GM23338 (cell line): ENCODE measurements around the gene OTUB2. TPM values are rescaled to one million over a fixed set of nuclear protein-coding genes. Genes with fewer than 3 reads are reported as not detected.

Experiments used
- ATAC-seq: fragments of 200-7000 bp; cut with Tn5 transposase; 3 replicates; pipeline ENCODE4 v1.9.1; 2020
- DNase-seq: peaks from one replicate; pipeline ENCODE4 v3.0.0-alpha.2; 2015; ENCODE audit warnings: low spot score
- H2AFZ ChIP-seq: fragments of 200-600 bp; sonication (generic); 2 replicates; pipeline ENCODE4 v1.8.0; 2016; ENCODE audit warnings: antibody characterized with exemption, mild to moderate bottlenecking, moderate library complexity
- H3F3A ChIP-seq: fragments of 200-600 bp; sonication (generic); replicated peaks from 2 replicates; pipeline ENCODE4 v1.8.0; 2017; ENCODE audit warnings: antibody characterized with exemption, mixed run types, low read depth
- H3K27ac ChIP-seq: fragments of 200-600 bp; sonication (generic); 2 replicates; pipeline ENCODE4 v1.6.1; 2016; ENCODE audit warnings: low read depth
- H3K27me3 ChIP-seq: fragments of 200-600 bp; sonication (generic); 2 replicates; pipeline ENCODE4 v1.8.0; 2016; ENCODE audit warnings: mild to moderate bottlenecking, mixed run types, moderate library complexity; ENCODE audit not compliant: insufficient read depth
- H3K36me3 ChIP-seq: fragments of 200-600 bp; sonication (generic); 2 replicates; pipeline ENCODE4 v1.8.0; 2016; ENCODE audit warnings: mild to moderate bottlenecking; ENCODE audit not compliant: insufficient read depth
- H3K4me1 ChIP-seq: fragments of 200-600 bp; sonication (generic); 2 replicates; pipeline ENCODE4 v1.8.0; 2016; ENCODE audit warnings: mild to moderate bottlenecking, moderate library complexity; ENCODE audit not compliant: insufficient read depth
- H3K4me2 ChIP-seq: fragments of 200-600 bp; sonication (generic); 2 replicates; pipeline ENCODE4 v1.7.1; 2017; ENCODE audit warnings: mixed run types
- H3K4me3 ChIP-seq: fragments of 200-600 bp; sonication (generic); 2 replicates; pipeline ENCODE4 v1.6.1; 2016; ENCODE audit warnings: mixed run types
- H3K79me2 ChIP-seq: fragments of 200-600 bp; sonication (generic); replicated peaks from 2 replicates; pipeline ENCODE4 v1.8.0; 2017; ENCODE audit warnings: mild to moderate bottlenecking; ENCODE audit not compliant: insufficient read depth
- H3K9me2 ChIP-seq: fragments of 200-600 bp; sonication (generic); 2 replicates; pipeline ENCODE4 v1.8.0; 2017; ENCODE audit not compliant: insufficient read depth
- H4K20me1 ChIP-seq: fragments of 200-600 bp; sonication (generic); replicated peaks from 2 replicates; pipeline ENCODE4 v1.8.0; 2017; ENCODE audit warnings: mild to moderate bottlenecking; ENCODE audit not compliant: insufficient read depth
- H3K27ac Mint-ChIP-seq: 2 replicates; pipeline ENCODE4 v1.8.0; 2020; ENCODE audit warnings: inconsistent platforms, mild to moderate bottlenecking, moderate library complexity, mixed read lengths
- H3K27me3 Mint-ChIP-seq: 3 replicates; pipeline ENCODE4 v1.8.0; 2022; ENCODE audit warnings: low read depth, mild to moderate bottlenecking, moderate library complexity, mixed read lengths, inconsistent platforms; ENCODE audit not compliant: insufficient read depth, poor library complexity
- H3K36me3 Mint-ChIP-seq: 3 replicates; pipeline ENCODE4 v1.8.0; 2021; ENCODE audit warnings: low read depth, mild to moderate bottlenecking, inconsistent platforms, moderate library complexity, mixed read lengths
- H3K4me1 Mint-ChIP-seq: 3 replicates; pipeline ENCODE4 v1.8.0; 2020; ENCODE audit warnings: mild to moderate bottlenecking, inconsistent platforms, mixed read lengths
- H3K4me3 Mint-ChIP-seq: 3 replicates; pipeline ENCODE4 v1.8.0; 2021; ENCODE audit warnings: moderate library complexity, mild to moderate bottlenecking, inconsistent platforms, mixed read lengths
- H3K9me3 Mint-ChIP-seq: 3 replicates; pipeline ENCODE4 v1.8.0; 2020; ENCODE audit warnings: moderate library complexity, mild to moderate bottlenecking, inconsistent platforms, mixed read lengths
- CREB1 ChIP-seq: fragments of 250-450 bp; sonication (Bioruptor Pico); IDR thresholded peaks from 2 replicates; pipeline ENCODE4 v1.5.0; 2020; ENCODE audit warnings: low read depth, mild to moderate bottlenecking, moderate library complexity
- CTCF ChIP-seq, 2 experiments: fragments of 200-600 bp in 1 of 2; sonication (generic) in 1 of 2; conservative IDR thresholded peaks; 2 replicates each; pipeline versions ENCODE4 v1.5.1 to v1.6.1; 2016 to 2017; ENCODE audit warnings: antibody characterized with exemption in 2 of 2, low read depth in 2 of 2, mild to moderate bottlenecking in 2 of 2, moderate library complexity in 1 of 2
- ETS1 ChIP-seq: IDR thresholded peaks from 2 replicates; pipeline ENCODE4 v1.6.1; 2016; ENCODE audit warnings: antibody characterized with exemption
- EZH2 ChIP-seq: fragments of 200-600 bp; sonication (generic); IDR thresholded peaks from one replicate; pipeline ENCODE4 v1.8.0; 2017; ENCODE audit warnings: antibody characterized with exemption, mild to moderate bottlenecking, low read depth; ENCODE audit not compliant: unreplicated experiment
- EZH2phosphoT487 ChIP-seq: fragments of 200-600 bp; sonication (generic); IDR thresholded peaks from one replicate; pipeline ENCODE4 v1.8.1; 2018; ENCODE audit warnings: antibody characterized with exemption; ENCODE audit not compliant: unreplicated experiment
- JUNB ChIP-seq: IDR thresholded peaks from one replicate; pipeline ENCODE4 v1.6.1; 2016; ENCODE audit warnings: antibody characterized with exemption; ENCODE audit not compliant: unreplicated experiment
- NANOG ChIP-seq: IDR thresholded peaks from 2 replicates; pipeline ENCODE4 v1.6.1; 2016; ENCODE audit warnings: antibody characterized with exemption, borderline replicate concordance
- POLR2AphosphoS5 ChIP-seq: IDR thresholded peaks from 2 replicates; pipeline ENCODE4 v1.6.1; 2016; ENCODE audit warnings: antibody characterized with exemption, low read depth
- REST ChIP-seq: IDR thresholded peaks from one replicate; pipeline ENCODE4 v1.6.1; 2018; ENCODE audit warnings: antibody characterized with exemption; ENCODE audit not compliant: unreplicated experiment
- ZNF114 ChIP-seq: fragments of 250-450 bp; sonication (Bioruptor Pico); IDR thresholded peaks from 2 replicates; pipeline ENCODE4 v1.5.0; 2020; ENCODE audit warnings: mild to moderate bottlenecking, moderate library complexity
- polyA plus RNA-seq: library from polyadenylated mRNA; unstranded; fragments of >200 nt; fragmentation: Nextera tagmentation; extraction: Ambion mirVana; gene quantifications from 2 replicates; pipeline ENCODE4 v1.2.1, GENCODE V29; 2016
- total RNA-seq: library from RNA; depleted of rRNA; stranded (reverse); fragments of >200 nt; shearing (Covaris generic); gene quantifications from 2 replicates; pipeline ENCODE4 v1.2.3, GENCODE V29; 2014

Gene OTUB2
- total and polyA plus RNA-seq, 2 experiments from 2014 or later, result 2.1 to 4.1 TPM

DNA sequence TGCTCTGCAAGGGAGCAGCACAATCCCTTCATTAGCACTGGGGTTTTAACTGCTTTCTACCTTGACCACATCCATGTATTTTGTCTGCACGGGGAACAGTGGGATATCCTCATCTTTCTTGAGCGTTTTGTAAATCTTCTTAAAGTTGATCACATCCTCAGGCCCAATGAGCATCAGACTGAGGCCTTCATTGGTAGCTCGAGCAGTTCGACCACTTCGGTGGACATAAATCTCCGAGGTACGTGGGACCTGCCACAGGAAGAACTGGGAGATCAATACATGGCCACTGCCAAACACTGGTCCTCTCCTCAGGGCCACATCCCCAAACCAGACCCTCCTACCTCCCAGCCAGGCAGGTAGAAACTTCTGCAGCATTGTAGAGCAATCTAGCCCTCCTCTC is 28.8 kb downstream of the OTUB2 start (continued):
- no peak for TF ChIP-seq NANOG
- no peak for TF ChIP-seq EZH2phosphoT487
- no peak for TF ChIP-seq CTCF (conservative IDR thresholded peaks at IDR 0.05; ENCODE audit: low read depth in 2 of 2)
- no peak for TF ChIP-seq EZH2
- TF ChIP-seq ETS1, result no peak
- TF ChIP-seq CREB1 (CRISPR knock-in tag), result no peak
- TF ChIP-seq ZNF114 (CRISPR knock-in tag), result no peak
- TF ChIP-seq REST, result no peak

DNA sequence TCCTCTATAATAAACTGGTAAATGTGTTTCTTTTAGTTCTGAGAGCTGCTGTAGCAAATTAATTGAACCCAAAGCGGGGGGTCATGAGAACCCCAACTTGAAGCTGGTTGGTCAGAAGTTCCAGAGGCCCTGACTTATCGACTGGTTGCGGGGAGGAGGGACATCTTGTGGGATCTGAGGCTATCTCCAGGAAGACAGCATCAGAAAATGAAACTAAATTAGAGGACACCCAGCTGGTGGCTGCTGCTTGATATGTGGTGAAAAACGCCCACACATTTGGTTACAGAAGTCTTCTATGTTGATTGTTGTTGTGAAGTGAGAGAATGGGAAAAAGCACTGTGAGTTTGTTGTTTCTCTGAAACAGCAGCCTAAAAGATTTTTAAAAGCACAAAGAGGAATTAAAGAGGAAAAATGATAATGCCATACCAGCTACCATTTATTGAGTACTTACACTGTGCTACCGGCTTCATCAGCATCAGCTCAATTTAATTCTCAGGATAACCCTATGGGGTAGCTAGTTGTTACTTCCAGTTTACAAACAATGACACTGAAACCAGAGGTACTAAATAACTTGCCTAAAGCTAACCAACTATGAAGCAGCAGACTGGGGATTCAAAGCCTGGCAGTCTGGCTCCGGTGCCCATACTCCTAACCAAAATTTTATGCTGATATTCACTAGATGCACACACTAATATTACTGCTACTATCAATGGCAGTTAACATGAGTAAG is 30.6 kb downstream of the OTUB2 start:
- no peak overlapping the region for H3K4me2 ChIP-seq
- peaks cover 10% of the 10 kb centered on the region; the same call in 2 of the 3 replicates for H3K4me1 Mint-ChIP-seq
- H3K27me3 ChIP-seq, result no peaks in the 10 kb centered on the region
- H3K79me2 ChIP-seq, result 0 out of 2 replicates have a peak, but pooled peaks cover 14% of the 10 kb centered on the region
- H3K9me3 Mint-ChIP-seq, result no peaks in the 10 kb centered on the region
- H3K36me3 ChIP-seq, result peaks cover 30% of the 10 kb centered on the region
- no peaks in the 10 kb centered on the region for H3K9me2 ChIP-seq
- ATAC-seq (no peak), DNase-seq (no peak)
- H3F3A ChIP-seq, result no peaks in the 10 kb centered on the region
- H2AFZ ChIP-seq, result no peak overlapping the region
- H3K4me3 Mint-ChIP-seq, result no peak overlapping the region
- peaks cover 84% of the 10 kb centered on the region for H3K36me3 Mint-ChIP-seq
- H3K27ac Mint-ChIP-seq, result no peak overlapping the region
- peaks cover 7% of the 10 kb centered on the region; the same call in 1 of the 2 replicates for H4K20me1 ChIP-seq
- H3K27me3 Mint-ChIP-seq, result peaks cover 3% of the 10 kb centered on the region
- H3K4me1 ChIP-seq, result no peaks in the 10 kb centered on the region
- no peak overlapping the region for H3K4me3 ChIP-seq
- no peak overlapping the region for H3K27ac ChIP-seq
- TF ChIP-seq EZH2phosphoT487 (no peak), POLR2AphosphoS5 (no peak), JUNB (no peak), ETS1 (no peak), REST (no peak), CTCF (conservative IDR thresholded peaks at IDR 0.05; ENCODE audit: low read depth in 2 of 2) (no peak)
